Endothelial cell of umbilical vein (primary cell): ENCODE results near the gene PLPP1. TPM values are rescaled to one million over a fixed set of nuclear protein-coding genes. Genes with fewer than 3 reads are reported as not detected.
A peak's percentile ranks its signal among the peaks of the same experiment; 100 is the strongest.

ENCODE experiments used
- BruUV-seq: library from RNA; stranded (reverse); fragments of 400-500 nt; replicated peaks from 2 replicates; lab custom pipeline; 2021; lab: Mats Ljungman, UMichigan
- CTCF ChIA-PET: fragments of 300-600, 350-600 bp; sonication (Branson Sonifier 250); formaldehyde crosslinking; loops from one replicate; lab custom pipeline; 2021; ENCODE audit warnings: antibody characterized with exemption, inconsistent platforms; lab: Charles Lee
- POLR2A ChIA-PET: fragments of 300-600, 350-600 bp; sonication (Branson Sonifier 250); formaldehyde crosslinking; loops from one replicate; lab custom pipeline; 2021; ENCODE audit warnings: antibody characterized with exemption, inconsistent platforms; lab: Charles Lee
- DNase-seq: peaks from one replicate; pipeline ENCODE4 v3.0.0-alpha.2; 2011; ENCODE audit warnings: low read depth, low spot score
- FAIRE-seq: peaks from 2 replicates; lab custom pipeline; 2011; peaks lifted over from hg19 to GRCh38; lab: Jason Lieb, UNC
- H2AFZ ChIP-seq: 2 replicates; pipeline ENCODE4 v1.6.0; 2012; ENCODE audit warnings: low read depth, low read length, control low read depth, inconsistent platforms
- H3K27ac ChIP-seq: 2 replicates; pipeline ENCODE4 v1.5.1; 2011; ENCODE audit warnings: low read depth, mild to moderate bottlenecking, control low read depth, low read length, moderate library complexity; ENCODE audit not compliant: insufficient read depth
- H3K27me3 ChIP-seq, 2 experiments: 2 replicates each; pipeline versions ENCODE4 v1.6.0 to v1.6.1; 2011; ENCODE audit warnings: low read length in 2 of 2, mixed read lengths in 1 of 2; ENCODE audit not compliant: control insufficient read depth in 2 of 2, insufficient read depth in 2 of 2
- H3K36me3 ChIP-seq, 2 experiments: 2 replicates in 1 of 2; 3 replicates in 1 of 2; pipeline ENCODE4 v1.5.1; 2011; ENCODE audit warnings: low read length in 2 of 2, mild to moderate bottlenecking in 1 of 2, moderate library complexity in 1 of 2; ENCODE audit not compliant: control insufficient read depth in 2 of 2, insufficient read depth in 2 of 2; ENCODE audit errors: extremely low read depth in 1 of 2
- H3K4me1 ChIP-seq: 3 replicates; pipeline ENCODE4 v1.5.1; 2011; ENCODE audit warnings: mild to moderate bottlenecking, low read length; ENCODE audit not compliant: control insufficient read depth, insufficient read depth; ENCODE audit errors: extremely low read depth
- H3K4me2 ChIP-seq: 2 replicates; pipeline ENCODE4 v1.6.1; 2011; ENCODE audit warnings: low read length, control low read depth, mixed read lengths; ENCODE audit not compliant: insufficient read depth
- H3K4me3 ChIP-seq, 3 experiments: fragments of 200-600 bp in 1 of 3; sonication (generic), shearing (Covaris generic) in 1 of 3; replicated peaks in 1 of 3; 2 replicates each; pipeline ENCODE4 v1.5.1; 2011 to 2016; ENCODE audit warnings: control low read depth in 3 of 3, low read length in 3 of 3, mild to moderate bottlenecking in 2 of 3, inconsistent platforms in 1 of 3, low read depth in 1 of 3, moderate library complexity in 1 of 3; ENCODE audit not compliant: insufficient read depth in 1 of 3
- H3K79me2 ChIP-seq: 2 replicates; pipeline ENCODE4 v1.6.0; 2012; ENCODE audit warnings: low read length, inconsistent platforms; ENCODE audit not compliant: control insufficient read depth, insufficient read depth
- H3K9ac ChIP-seq: replicated peaks from 2 replicates; pipeline ENCODE3; 2011; ENCODE audit warnings: low read length, control low read depth; ENCODE audit not compliant: insufficient read depth; ENCODE audit errors: extremely low read depth
- H3K9me1 ChIP-seq: replicated peaks from 3 replicates; pipeline ENCODE4 v1.6.0; 2011; ENCODE audit warnings: mild to moderate bottlenecking, low read length; ENCODE audit not compliant: control insufficient read depth, insufficient read depth; ENCODE audit errors: extremely low read depth
- H3K9me3 ChIP-seq: replicated peaks from 2 replicates; pipeline ENCODE4 v1.5.1; 2012; ENCODE audit warnings: low read length, inconsistent platforms; ENCODE audit not compliant: control insufficient read depth, insufficient read depth
- H4K20me1 ChIP-seq: replicated peaks from 2 replicates; pipeline ENCODE3; 2011; ENCODE audit warnings: mild to moderate bottlenecking, low read length; ENCODE audit not compliant: control insufficient read depth, insufficient read depth; ENCODE audit errors: extremely low read depth
- CTCF ChIP-seq, 2 donors: IDR thresholded peaks; 1 replicate in 1 of 2; 2 replicates in 1 of 2; pipeline ENCODE4 v1.5.1; 2011; ENCODE audit warnings: low read length in 2 of 2, mild to moderate bottlenecking in 2 of 2, moderate library complexity in 2 of 2, control low read depth in 1 of 2, inconsistent platforms in 1 of 2, low read depth in 1 of 2; ENCODE audit not compliant: insufficient read depth in 1 of 2; ENCODE audit errors: extremely low read depth in 1 of 2
- EZH2 ChIP-seq: IDR thresholded peaks from 2 replicates; pipeline ENCODE4 v1.6.1; 2012; ENCODE audit warnings: borderline replicate concordance, low read depth, mild to moderate bottlenecking, moderate library complexity, low read length, inconsistent platforms; ENCODE audit not compliant: severe bottlenecking
- FOS ChIP-seq: IDR thresholded peaks from 2 replicates; pipeline ENCODE4 v1.6.1; 2011; ENCODE audit warnings: mild to moderate bottlenecking, low read length, moderate library complexity, borderline replicate concordance; ENCODE audit not compliant: insufficient read depth
- GATA2 ChIP-seq: IDR thresholded peaks from 2 replicates; pipeline ENCODE4 v1.7.0; 2011; ENCODE audit warnings: low read depth, mild to moderate bottlenecking, moderate library complexity, mixed read lengths, low read length; ENCODE audit not compliant: insufficient read length, insufficient read depth
- JUN ChIP-seq: IDR thresholded peaks from 2 replicates; pipeline ENCODE4 v1.6.1; 2011; ENCODE audit warnings: borderline replicate concordance, low read depth; ENCODE audit not compliant: insufficient read length, insufficient read depth
- MAX ChIP-seq: IDR thresholded peaks from 2 replicates; pipeline ENCODE4 v1.6.1; 2011; ENCODE audit not compliant: insufficient read depth, insufficient read length
- MYC ChIP-seq: IDR thresholded peaks from one replicate; pipeline ENCODE4 v1.6.1; 2011; ENCODE audit warnings: mild to moderate bottlenecking, low read depth, low read length
- POLR2A ChIP-seq: IDR thresholded peaks from 2 replicates; pipeline ENCODE4 v1.6.1; 2012; ENCODE audit warnings: low read depth, mild to moderate bottlenecking, control low read depth, low read length
- POLR2AphosphoS5 ChIP-seq: IDR thresholded peaks from 2 replicates; pipeline ENCODE4 v1.6.1; 2012; ENCODE audit warnings: low read depth, mild to moderate bottlenecking, control low read depth, low read length, moderate library complexity; ENCODE audit not compliant: insufficient read depth
- dilution Hi-C: fragments of 300-500 bp; cut with MboI; formaldehyde crosslinking; loops from one replicate; pipeline ENCODE4 v1.15.0; 2019; ENCODE audit warnings: low sequenced_read_pairs; ENCODE audit not compliant: extremely low pct_ligation_motif_present
- intact Hi-C: fragments of 100-400 bp; cut with micrococcal nuclease; formaldehyde crosslinking; loops from one replicate; pipeline ENCODE4 v1.10.0; 2022
- polyA plus RNA-seq, 4 experiments: library from polyadenylated mRNA; depleted of rRNA in 3 of 4; stranded (reverse) in 3 of 4; unstranded in 1 of 4; fragments of >200 nt; gene quantifications; 2 replicates each; pipeline versions ENCODE4 v1.2.1 to v1.2.3, GENCODE V29; 2011 to 2012; ENCODE audit warnings: missing spikeins in 1 of 4
- total RNA-seq: library from RNA; stranded (reverse); gene quantifications from 2 replicates; pipeline ENCODE4 v1.2.3, GENCODE V29; 2021

PLPP1 gene
- total and polyA plus RNA-seq, 2 donors (not counting 3 experiments of a cell fraction or from before 2014, with no cell fraction given) = 14.3 to 25.9 TPM

GRCh38 chr5:55393501-55394175, 141.1 kb downstream of the PLPP1 start:
- Histone ChIP-seq H3K79me2 (no peaks in the 10 kb centered on the region), H3K4me3 (no peak overlapping the region), H4K20me1 (no peaks in the 10 kb centered on the region), H3K27me3 (no peaks in the 10 kb centered on the region), H3K4me2 (peak overlapping the region; percentile 44), H3K4me1 (peaks cover 24% of the 10 kb centered on the region), H3K9me3 (no peaks in the 10 kb centered on the region), H3K9me1 (no peaks in the 10 kb centered on the region), H3K27ac (no peak overlapping the region), H3K9ac (no peak overlapping the region), H2AFZ (no peak overlapping the region), H3K36me3 (peaks cover 0 to 5% of the 10 kb centered on the region in 2 experiments)
- no peak for TF ChIP-seq POLR2AphosphoS5
- no peak for TF ChIP-seq MYC
- no peak for TF ChIP-seq FOS
- TF ChIP-seq POLR2A = no peak
- TF ChIP-seq CTCF (IDR thresholded peaks at IDR 0.05; ENCODE audit: extremely low read depth in 1 of 2, insufficient read depth in 1 of 2, low read depth in 1 of 2, low read length in 2 of 2) = no peak
- no peak for TF ChIP-seq GATA2
- no peak for TF ChIP-seq EZH2
- TF ChIP-seq JUN = no peak
- no peak for TF ChIP-seq MAX
- CTCF ChIA-PET = no interaction called here
- BruUV-seq = no TSS peak
- FAIRE-seq (no peak), DNase-seq (peak; percentile 73)
- intact Hi-C loops = no loop called here
- POLR2A ChIA-PET = no interaction called here
- dilution Hi-C loops = no loop called here
